ENCODE data around the gene TMEM182. TPM values are rescaled to one million over a fixed set of nuclear protein-coding genes. Genes with fewer than 3 reads are reported as not detected.
A peak's percentile ranks its signal among the peaks of the same experiment; 100 is the strongest.

The TMEM182 gene
- total and polyA plus RNA-seq, 9 of the 15 experiments (the other 6 are each of a cell fraction or from before 2014, with no cell fraction given), result 5.2 to 11.4 (median 7.5) TPM

DNA sequence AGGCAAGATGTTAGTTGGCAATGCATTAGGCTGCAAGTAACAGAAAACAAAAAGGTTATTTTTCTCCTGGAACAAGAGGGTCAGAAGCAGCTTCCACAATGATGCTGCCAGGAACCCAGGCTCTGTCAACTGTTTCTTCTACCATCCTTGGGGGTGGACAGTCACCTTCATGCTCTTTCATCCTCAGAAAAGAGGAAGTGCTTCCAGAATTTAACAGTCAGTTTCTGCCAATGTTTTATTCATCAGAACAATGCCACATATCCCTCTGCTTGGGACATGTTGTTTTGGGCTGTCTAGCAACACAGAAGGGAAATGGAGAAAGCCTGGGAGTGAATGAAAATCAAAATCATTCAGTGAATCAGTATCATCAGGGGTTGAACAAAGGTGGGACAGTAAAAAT, 7.1 kb downstream of the TMEM182 start:
- ChIA-PET CTCF (ENCODE audit: low intra/inter-chr PET ratio) (no interaction called here), POLR2A (interaction anchor here (0.7 to 0.9 kb wide), 2 partner anchors 8 to 12 kb away, joined by 3 read pairs; no protein-coding TSS in a partner anchor)
- intact Hi-C loops (cut with micrococcal nuclease), result no loop called here
- Histone ChIP-seq H3K9ac (ENCODE audit: insufficient read depth in 1 of 2, low read depth in 2 of 2, low read length in 2 of 2) (no peak overlapping the region), H3K27ac (ENCODE audit: extremely low read depth, low read depth, low read length) (no peak overlapping the region), H3K79me2 (ENCODE audit: control insufficient read depth, insufficient read depth, low read length) (no peaks in the 10 kb centered on the region), H3K9me1 (ENCODE audit: control insufficient read depth, insufficient read depth, low read length) (no peaks in the 10 kb centered on the region), H4K20me1 (replicated peaks; ENCODE audit: control insufficient read depth, insufficient read depth, low read length) (no peaks in the 10 kb centered on the region), H3K9me3 (replicated peaks; ENCODE audit: control insufficient read depth, insufficient read depth, low read depth, low read length) (no peaks in the 10 kb centered on the region), H3K36me3 (ENCODE audit: control insufficient read depth, insufficient read depth, low read length) (peaks cover 8% of the 10 kb centered on the region; the same call in 2 of the 3 replicates), H3K4me2 (ENCODE audit: insufficient read depth, low read length) (no peak overlapping the region), H3K4me1 (replicated peaks in 1 of 2; ENCODE audit: control insufficient read depth in 2 of 2, insufficient read depth in 2 of 2, low read length in 2 of 2) (no peaks in the 10 kb centered on the region; a peak in 1 of 5 replicates), H2AFZ (ENCODE audit: low read depth, low read length) (no peak overlapping the region), H3K4me3 (no peak overlapping the region), H3K27me3 (ENCODE audit: control insufficient read depth in 2 of 2, insufficient read depth in 2 of 2, low read length in 2 of 2) (no peaks in the 10 kb centered on the region)
- ATAC-seq, result no peak
- no peak for FAIRE-seq
- TF ChIP-seq SPI1 (IDR thresholded peaks at IDR 0.05; ENCODE audit: borderline replicate concordance, low read depth, low read length), result peak; percentile 96
- TF ChIP-seq RFX1 (IDR thresholded peaks at IDR 0.05), result no peak
- in situ Hi-C loops (cut with MboI), result no loop called here
- no TSS peak for BruUV-seq (replicated peaks)
- DNase-seq (ENCODE audit: extremely low read depth in 1 of 4, low spot score in 3 of 4), result no peak

DNA sequence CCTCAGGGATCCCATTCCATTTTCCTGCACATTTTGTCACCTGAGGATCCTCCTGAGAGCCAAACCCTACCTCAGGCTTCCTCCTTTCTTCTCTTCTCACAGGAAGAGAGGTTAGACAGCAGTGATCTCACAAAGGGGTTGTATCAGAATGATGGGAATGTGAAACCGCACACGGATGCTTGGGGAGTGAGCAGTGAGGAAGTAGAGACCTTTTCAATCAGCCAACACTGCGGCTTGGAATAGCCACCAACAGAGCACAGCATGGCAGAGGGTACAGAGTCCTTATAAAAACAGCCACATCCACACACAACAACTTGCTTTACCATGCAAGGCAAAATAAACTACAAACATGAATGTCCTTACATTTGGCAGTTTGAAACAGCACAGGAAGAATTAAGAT, 8.7 kb downstream of the TMEM182 start:
- BruUV-seq (replicated peaks), result no TSS peak
- FAIRE-seq (no peak), DNase-seq (ENCODE audit: extremely low read depth in 1 of 4, low spot score in 3 of 4) (no peak), ATAC-seq (no peak)
- in situ Hi-C loops (cut with MboI), result no loop called here
- Histone ChIP-seq H4K20me1 (replicated peaks; ENCODE audit: control insufficient read depth, insufficient read depth, low read length) (no peaks in the 10 kb centered on the region), H3K9me3 (replicated peaks; ENCODE audit: control insufficient read depth, insufficient read depth, low read depth, low read length) (no peaks in the 10 kb centered on the region), H2AFZ (ENCODE audit: low read depth, low read length) (no peak overlapping the region), H3K36me3 (ENCODE audit: control insufficient read depth, insufficient read depth, low read length) (peaks cover 2% of the 10 kb centered on the region; the same call in 1 of the 3 replicates), H3K9ac (ENCODE audit: insufficient read depth in 1 of 2, low read depth in 2 of 2, low read length in 2 of 2) (no peak overlapping the region), H3K27ac (ENCODE audit: extremely low read depth, low read depth, low read length) (no peak overlapping the region), H3K4me1 (replicated peaks in 1 of 2; ENCODE audit: control insufficient read depth in 2 of 2, insufficient read depth in 2 of 2, low read length in 2 of 2) (no peaks in the 10 kb centered on the region), H3K4me2 (ENCODE audit: insufficient read depth, low read length) (no peak overlapping the region), H3K9me1 (ENCODE audit: control insufficient read depth, insufficient read depth, low read length) (no peaks in the 10 kb centered on the region), H3K4me3 (no peak overlapping the region), H3K27me3 (ENCODE audit: control insufficient read depth in 2 of 2, insufficient read depth in 2 of 2, low read length in 2 of 2) (no peaks in the 10 kb centered on the region), H3K79me2 (ENCODE audit: control insufficient read depth, insufficient read depth, low read length) (no peaks in the 10 kb centered on the region)
- POLR2A ChIA-PET, result no interaction called here
- TF ChIP-seq, protein P1, sequence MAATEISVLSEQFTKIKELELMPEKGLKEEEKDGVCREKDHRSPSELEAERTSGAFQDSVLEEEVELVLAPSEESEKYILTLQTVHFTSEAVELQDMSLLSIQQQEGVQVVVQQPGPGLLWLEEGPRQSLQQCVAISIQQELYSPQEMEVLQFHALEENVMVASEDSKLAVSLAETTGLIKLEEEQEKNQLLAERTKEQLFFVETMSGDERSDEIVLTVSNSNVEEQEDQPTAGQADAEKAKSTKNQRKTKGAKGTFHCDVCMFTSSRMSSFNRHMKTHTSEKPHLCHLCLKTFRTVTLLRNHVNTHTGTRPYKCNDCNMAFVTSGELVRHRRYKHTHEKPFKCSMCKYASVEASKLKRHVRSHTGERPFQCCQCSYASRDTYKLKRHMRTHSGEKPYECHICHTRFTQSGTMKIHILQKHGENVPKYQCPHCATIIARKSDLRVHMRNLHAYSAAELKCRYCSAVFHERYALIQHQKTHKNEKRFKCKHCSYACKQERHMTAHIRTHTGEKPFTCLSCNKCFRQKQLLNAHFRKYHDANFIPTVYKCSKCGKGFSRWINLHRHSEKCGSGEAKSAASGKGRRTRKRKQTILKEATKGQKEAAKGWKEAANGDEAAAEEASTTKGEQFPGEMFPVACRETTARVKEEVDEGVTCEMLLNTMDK (IDR thresholded peaks at IDR 0.05; ENCODE audit: borderline replicate concordance, insufficient read depth, low read depth, low read length, poor library complexity, severe bottlenecking), result no peak
- TF ChIP-seq SPI1 (IDR thresholded peaks at IDR 0.05; ENCODE audit: borderline replicate concordance, low read depth, low read length), result 0 out of 2 replicates have a peak, but pooled peaks have one; percentile 8
- intact Hi-C loops (cut with micrococcal nuclease), result no loop called here
- CTCF ChIA-PET (ENCODE audit: low intra/inter-chr PET ratio), result no interaction called here
- 78% methylated on average over 3 of the region's 3 CpGs for WGBS (ENCODE audit: insufficient coverage, low coverage, missing lambda C conversion rate)

All from K562 (cell line).